Esophagus squamous epithelium (tissue), 5 donors: Measurements from ENCODE around the gene TUBGCP3. TPM values are rescaled to one million over a fixed set of nuclear protein-coding genes. Genes with fewer than 3 reads are reported as not detected.

Experiments
- DNase-seq: peaks from one replicate; lab custom pipeline; 2025; lab: John Stamatoyannopoulos, UW
- H3K27ac ChIP-seq, 4 donors: fragments of 200-600 bp; sonication (generic); one replicate each; pipeline ENCODE4 v1.5.1; 2016 to 2019; ENCODE audit warnings: mild to moderate bottlenecking in 1 of 4
- H3K27me3 ChIP-seq, 4 donors: fragments of 200-600 bp; sonication (generic); 1 replicate in 3 of 4; 2 replicates in 1 of 4; pipeline versions ENCODE4 v1.5.1 to v1.6.0; 2017 to 2021; ENCODE audit warnings: antibody characterized with exemption in 1 of 4
- H3K36me3 ChIP-seq, 3 donors: fragments of 200-600 bp; sonication (generic); one replicate each; pipeline ENCODE4 v1.5.1; 2016 to 2019
- H3K4me1 ChIP-seq, 3 donors: fragments of 200-600 bp; sonication (generic); one replicate each; pipeline ENCODE4 v1.5.1; 2017 to 2019
- H3K4me3 ChIP-seq, 4 donors: fragments of 200-600 bp; sonication (generic); 1 replicate in 3 of 4; 2 replicates in 1 of 4; pipeline ENCODE4 v1.5.1; 2016 to 2019; ENCODE audit warnings: mild to moderate bottlenecking in 2 of 4, moderate library complexity in 1 of 4
- H3K9me3 ChIP-seq, 3 donors: fragments of 200-600 bp; sonication (generic); one replicate each; pipeline ENCODE4 v1.5.1; 2016 to 2019
- POLR2A ChIP-seq, 4 donors: fragments of 450-650 bp; IDR thresholded peaks; one replicate each; pipeline ENCODE4 v1.6.1; 2017; ENCODE audit warnings: antibody characterized with exemption in 4 of 4, mild to moderate bottlenecking in 4 of 4, moderate library complexity in 3 of 4
- WGBS, 2 donors: methylation state at CpG; one replicate each; pipeline ENCODE4 v1.1.5; 2018; 5-methylcytosine and 5-hydroxymethylcytosine counted together
- intact Hi-C: fragments of 100-400 bp; cut with DNase I; formaldehyde crosslinking; loops from one replicate; pipeline ENCODE4 v1.15.0; 2022
- total RNA-seq, 4 donors: library from RNA; depleted of rRNA; stranded (reverse); fragments of >200 nt; gene quantifications; one replicate each; pipeline ENCODE4 v1.1.0, GENCODE V29; 2016
- TF ChIP-seq, protein P1 (sequence below), 6 experiments: fragments of 450-650 bp in 4 of 6; fragments of 200-600 bp in 2 of 6; sonication (generic) in 2 of 6; IDR thresholded peaks; one replicate each; pipeline ENCODE4 v1.5.1; 2016 to 2019; ENCODE audit warnings: antibody characterized with exemption in 6 of 6, mild to moderate bottlenecking in 4 of 6, moderate library complexity in 4 of 6
- donor health status: DM: yes; HTN: yes; CAD: no.

Gene TUBGCP3
- total RNA-seq, 4 donors from 2014 or later: 12.9 to 29.4 (median 18.9) TPM

DNA sequence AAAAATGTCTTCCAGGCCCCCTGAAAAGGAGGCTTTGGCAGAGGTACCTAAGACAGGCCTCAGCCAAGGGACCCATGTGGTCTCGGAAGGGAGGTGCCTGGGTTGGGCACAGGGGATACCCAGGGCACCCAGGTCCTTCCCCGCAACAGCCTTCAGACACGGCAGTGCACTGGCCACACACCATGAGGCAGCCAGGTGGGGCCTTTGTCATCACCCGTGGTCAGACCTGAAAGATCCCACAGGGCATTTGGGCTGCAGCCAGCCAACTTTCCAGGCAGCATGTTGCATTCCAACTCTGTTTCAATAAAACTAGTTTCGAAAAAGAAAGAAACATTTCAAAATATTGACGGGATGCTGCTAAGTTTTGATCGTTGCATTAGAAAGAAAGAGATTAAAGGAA is 4.7 kb upstream of the TUBGCP3 start:
- H3K27me3 ChIP-seq: no peaks in the 10 kb centered on the region
- DNase-seq: no peak
- H3K36me3 ChIP-seq: no peaks in the 10 kb centered on the region
- 67 to 74% methylated on average over 5 to 7 of the region's 7 CpGs for WGBS, 2 donors
- H3K27ac ChIP-seq: no peak overlapping the region
- peaks cover 6 to 9% (median 7%) of the 10 kb centered on the region in 3 donors for H3K4me1 ChIP-seq
- intact Hi-C loops: no loop called here
- no peak for TF ChIP-seq POLR2A (IDR thresholded peaks at IDR 0.05)
- TF ChIP-seq, protein P1, sequence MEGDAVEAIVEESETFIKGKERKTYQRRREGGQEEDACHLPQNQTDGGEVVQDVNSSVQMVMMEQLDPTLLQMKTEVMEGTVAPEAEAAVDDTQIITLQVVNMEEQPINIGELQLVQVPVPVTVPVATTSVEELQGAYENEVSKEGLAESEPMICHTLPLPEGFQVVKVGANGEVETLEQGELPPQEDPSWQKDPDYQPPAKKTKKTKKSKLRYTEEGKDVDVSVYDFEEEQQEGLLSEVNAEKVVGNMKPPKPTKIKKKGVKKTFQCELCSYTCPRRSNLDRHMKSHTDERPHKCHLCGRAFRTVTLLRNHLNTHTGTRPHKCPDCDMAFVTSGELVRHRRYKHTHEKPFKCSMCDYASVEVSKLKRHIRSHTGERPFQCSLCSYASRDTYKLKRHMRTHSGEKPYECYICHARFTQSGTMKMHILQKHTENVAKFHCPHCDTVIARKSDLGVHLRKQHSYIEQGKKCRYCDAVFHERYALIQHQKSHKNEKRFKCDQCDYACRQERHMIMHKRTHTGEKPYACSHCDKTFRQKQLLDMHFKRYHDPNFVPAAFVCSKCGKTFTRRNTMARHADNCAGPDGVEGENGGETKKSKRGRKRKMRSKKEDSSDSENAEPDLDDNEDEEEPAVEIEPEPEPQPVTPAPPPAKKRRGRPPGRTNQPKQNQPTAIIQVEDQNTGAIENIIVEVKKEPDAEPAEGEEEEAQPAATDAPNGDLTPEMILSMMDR (IDR thresholded peaks at IDR 0.05): no peak
- H3K9me3 ChIP-seq: no peaks in the 10 kb centered on the region
- H3K4me3 ChIP-seq: no peak overlapping the region

- intact Hi-C loops: no loop called here
- WGBS, 2 donors: 85 to 95% methylated on average over 7 of the region's 7 CpGs
- DNase-seq: no peak
These were observed 4.2 kb upstream of the TUBGCP3 start for GRCh38 chr13:112592181-112592580.

GRCh38 chr13:112588490-112589297 is 741 bp upstream of the TUBGCP3 start:
- H3K27me3 ChIP-seq: no peaks in the 10 kb centered on the region
- H3K4me3 ChIP-seq: peak overlapping the region; percentile 74 to 100 (median 92)
- no peaks in the 10 kb centered on the region for H3K36me3 ChIP-seq
- no peak for DNase-seq
- H3K27ac ChIP-seq: peak overlapping the region; percentile 94 to 99 (median 98)
- H3K4me1 ChIP-seq: peaks cover 9 to 33% (median 16%) of the 10 kb centered on the region in 3 donors
- no peaks in the 10 kb centered on the region for H3K9me3 ChIP-seq
- intact Hi-C loops: no loop called here
- 66 to 68% methylated on average over 31 to 33 of the region's 33 CpGs for WGBS, 2 donors
- TF ChIP-seq, protein P1 (IDR thresholded peaks at IDR 0.05): no peak

More at GRCh38 chr13:112592181-112592580, 4.2 kb upstream of the TUBGCP3 start:
- Histone ChIP-seq H3K9me3 (no peaks in the 10 kb centered on the region), H3K4me1 (peaks cover 6 to 11% (median 7%) of the 10 kb centered on the region in 3 donors), H3K27me3 (no peaks in the 10 kb centered on the region), H3K27ac (no peak overlapping the region), H3K4me3 (no peak overlapping the region), H3K36me3 (no peaks in the 10 kb centered on the region)
- TF ChIP-seq, protein P1 (IDR thresholded peaks at IDR 0.05): no peak
- TF ChIP-seq POLR2A (IDR thresholded peaks at IDR 0.05): no peak

GRCh38 chr13:112587212-112587763 is 665 bp downstream of the TUBGCP3 start:
- Histone ChIP-seq H3K27ac (peak overlapping the region; percentile 94 to 99 (median 98)), H3K4me3 (peak overlapping the region; percentile 74 to 100 (median 92)), H3K27me3 (no peaks in the 10 kb centered on the region), H3K4me1 (peaks cover 9 to 33% (median 16%) of the 10 kb centered on the region in 3 donors), H3K36me3 (no peaks in the 10 kb centered on the region), H3K9me3 (no peaks in the 10 kb centered on the region)
- intact Hi-C loops: no loop called here
- 0 to 1% methylated on average over 7 to 13 of the region's 42 CpGs for WGBS, 2 donors
- TF ChIP-seq, protein P1 (IDR thresholded peaks at IDR 0.05): peak in 1 of 6 experiments; percentile 12
- TF ChIP-seq POLR2A (IDR thresholded peaks at IDR 0.05): peak in 2 of 4 donors; percentile 12 to 29
- no peak for DNase-seq
